Dendritic cell treated with granulocyte-macrophage colony-stimulating factor and Interleukin-4, amounts not matched to agents 40 ng/mL and 50 ng/mL, for 4 days (primary cell): ENCODE measurements around the gene ARHGAP22.

Experiments
- H3K27ac Mint-ChIP-seq: one replicate; pipeline ENCODE4 v1.8.0; 2022; ENCODE audit warnings: mild to moderate bottlenecking, mixed read lengths
- H3K27me3 Mint-ChIP-seq: one replicate; pipeline ENCODE4 v1.8.0; 2022; ENCODE audit warnings: mild to moderate bottlenecking, mixed read lengths
- H3K36me3 Mint-ChIP-seq: one replicate; pipeline ENCODE4 v1.8.0; 2022; ENCODE audit warnings: low read depth, mixed read lengths
- H3K4me1 Mint-ChIP-seq: one replicate; pipeline ENCODE4 v1.8.0; 2022; ENCODE audit warnings: low read depth, mixed read lengths
- H3K4me3 Mint-ChIP-seq: one replicate; pipeline ENCODE4 v1.8.0; 2022; ENCODE audit warnings: mild to moderate bottlenecking, moderate library complexity, mixed read lengths
- H3K9me3 Mint-ChIP-seq: one replicate; pipeline ENCODE4 v1.8.0; 2022; ENCODE audit warnings: mixed read lengths
- intact Hi-C: fragments of 100-400 bp; cut with micrococcal nuclease; formaldehyde crosslinking; loops from one replicate; pipeline ENCODE4 v1.15.0; 2022

The ARHGAP22 gene

GRCh38 chr10:48505394-48506112 is 99.3 kb downstream of the ARHGAP22 start:
- H3K27me3 Mint-ChIP-seq = peaks cover 11% of the 10 kb centered on the region
- intact Hi-C loops = loop anchor here (2.0 to 5.0 kb wide), 3 partner anchors 63 to 198 kb away; partner anchors contain the start of gene MAPK8
- no peak overlapping the region for H3K4me3 Mint-ChIP-seq
- peaks cover 11% of the 10 kb centered on the region for H3K36me3 Mint-ChIP-seq
- H3K4me1 Mint-ChIP-seq = peaks cover 97% of the 10 kb centered on the region
- H3K27ac Mint-ChIP-seq = peak overlapping the region; percentile 81
- H3K9me3 Mint-ChIP-seq = no peaks in the 10 kb centered on the region

- Mint-ChIP-seq H3K9me3 (no peaks in the 10 kb centered on the region), H3K4me3 (no peak overlapping the region), H3K27ac (peak overlapping the region; percentile 81), H3K27me3 (peaks cover 11% of the 10 kb centered on the region), H3K4me1 (peaks cover 91% of the 10 kb centered on the region), H3K36me3 (peaks cover 11% of the 10 kb centered on the region)
- intact Hi-C loops = no loop called here
These were observed 100.6 kb downstream of the ARHGAP22 start for GRCh38 chr10:48504141-48504885.

- Mint-ChIP-seq H3K4me3 (no peak overlapping the region), H3K4me1 (peaks cover 91% of the 10 kb centered on the region), H3K9me3 (no peaks in the 10 kb centered on the region), H3K36me3 (peaks cover 11% of the 10 kb centered on the region), H3K27me3 (peaks cover 11% of the 10 kb centered on the region), H3K27ac (peak overlapping the region; percentile 77)
- intact Hi-C loops = no loop called here
These were observed 101.5 kb downstream of the ARHGAP22 start for GRCh38 chr10:48503293-48503911.

DNA sequence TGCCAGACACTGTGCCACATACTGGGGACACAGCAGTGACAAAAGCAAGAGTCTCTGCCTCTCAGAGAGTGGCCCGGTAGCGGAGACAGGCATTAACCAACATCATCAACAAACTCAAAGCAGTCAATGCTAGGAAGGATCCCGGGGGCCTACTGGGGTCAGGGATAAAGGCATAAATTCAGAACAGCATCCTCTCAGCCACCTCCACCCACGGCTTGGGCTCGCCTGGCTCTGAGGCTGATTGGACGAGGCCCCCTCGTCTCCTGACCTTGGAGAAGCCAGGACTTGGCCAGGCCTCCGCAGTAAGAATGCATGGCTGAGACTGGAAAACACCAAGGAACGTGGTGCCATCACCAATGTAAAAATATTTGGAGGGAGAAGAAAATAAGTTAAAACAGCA is 102.1 kb downstream of the ARHGAP22 start:
- Mint-ChIP-seq H3K4me1 (peaks cover 92% of the 10 kb centered on the region), H3K27ac (peak overlapping the region; percentile 77), H3K27me3 (peaks cover 11% of the 10 kb centered on the region), H3K4me3 (no peak overlapping the region), H3K9me3 (no peaks in the 10 kb centered on the region), H3K36me3 (peaks cover 11% of the 10 kb centered on the region)
- intact Hi-C loops = no loop called here

DNA sequence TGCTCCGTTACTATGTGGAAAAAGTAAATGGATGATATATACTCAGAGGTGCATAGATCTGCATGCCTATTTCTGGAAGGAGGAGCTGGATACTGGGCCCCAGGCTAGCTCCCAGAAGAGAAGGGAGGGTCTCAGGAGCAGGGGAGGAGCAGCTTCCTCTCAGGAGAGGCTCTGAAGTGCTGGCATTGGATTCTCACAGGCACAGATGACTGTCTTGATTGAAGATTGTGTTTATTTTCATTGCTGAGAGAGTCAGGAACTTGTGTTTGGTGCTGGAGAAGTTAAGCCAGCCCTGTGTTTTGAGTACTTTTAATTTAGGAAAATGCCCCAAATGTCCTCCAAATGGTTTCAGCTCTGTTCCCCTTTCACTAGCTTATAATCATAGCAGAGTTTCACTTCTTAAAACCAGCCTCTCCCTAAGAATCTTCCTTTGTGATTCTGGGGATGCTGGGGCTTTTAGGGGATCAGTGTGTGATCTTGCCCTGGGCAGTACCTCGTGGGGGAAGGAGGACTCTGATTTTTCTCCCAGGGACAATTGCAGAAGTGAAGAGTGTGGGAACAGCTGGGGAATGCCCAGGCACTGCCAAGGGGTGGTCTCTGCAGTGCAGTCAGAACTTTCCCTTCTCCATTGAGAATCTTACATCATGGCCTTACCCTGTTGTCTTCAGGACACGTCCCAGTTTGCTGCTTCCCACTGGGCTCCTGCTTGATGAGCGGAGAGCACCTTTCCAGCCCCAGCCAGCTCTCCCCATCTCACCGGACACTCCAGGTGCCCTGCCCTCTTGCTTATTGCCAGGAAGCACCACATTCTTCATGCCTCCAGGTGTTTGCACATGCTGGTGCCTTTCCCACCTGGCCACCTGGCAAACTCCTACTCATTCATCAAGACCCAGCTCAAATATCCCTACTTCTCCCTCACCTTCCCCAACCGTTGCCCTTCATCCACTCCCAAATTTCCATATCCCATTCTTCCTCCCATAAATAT is 102.8 kb downstream of the ARHGAP22 start:
- intact Hi-C loops = no loop called here
- H3K27ac Mint-ChIP-seq = peak overlapping the region; percentile 77
- H3K4me1 Mint-ChIP-seq = peaks cover 93% of the 10 kb centered on the region
- H3K36me3 Mint-ChIP-seq = peaks cover 11% of the 10 kb centered on the region
- H3K27me3 Mint-ChIP-seq = peaks cover 9% of the 10 kb centered on the region
- no peak overlapping the region for H3K4me3 Mint-ChIP-seq
- H3K9me3 Mint-ChIP-seq = no peaks in the 10 kb centered on the region

DNA sequence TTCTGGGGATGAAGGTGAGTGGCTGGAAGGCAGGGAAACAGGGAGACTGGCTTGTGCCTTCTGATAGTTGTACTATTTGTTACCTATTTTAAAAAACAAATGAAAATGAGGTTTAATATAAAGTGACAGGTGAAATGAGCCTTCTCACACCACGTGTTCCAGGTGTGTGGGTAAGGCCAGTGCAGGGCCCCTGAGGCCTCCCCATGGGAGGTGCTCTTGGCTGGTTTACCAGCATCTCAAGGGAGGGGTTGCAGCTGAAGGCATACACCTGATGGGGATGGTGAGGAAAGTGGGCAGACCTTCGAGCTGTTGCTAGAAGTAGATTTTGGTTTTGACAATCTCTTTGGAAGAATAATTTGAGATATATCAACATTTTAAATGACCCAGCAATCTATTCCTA is 103.6 kb downstream of the ARHGAP22 start:
- peaks cover 9% of the 10 kb centered on the region for H3K27me3 Mint-ChIP-seq
- no peak overlapping the region for H3K4me3 Mint-ChIP-seq
- peaks cover 92% of the 10 kb centered on the region for H3K4me1 Mint-ChIP-seq
- peak overlapping the region; percentile 77 for H3K27ac Mint-ChIP-seq
- peaks cover 11% of the 10 kb centered on the region for H3K36me3 Mint-ChIP-seq
- intact Hi-C loops = no loop called here
- H3K9me3 Mint-ChIP-seq = no peaks in the 10 kb centered on the region

DNA sequence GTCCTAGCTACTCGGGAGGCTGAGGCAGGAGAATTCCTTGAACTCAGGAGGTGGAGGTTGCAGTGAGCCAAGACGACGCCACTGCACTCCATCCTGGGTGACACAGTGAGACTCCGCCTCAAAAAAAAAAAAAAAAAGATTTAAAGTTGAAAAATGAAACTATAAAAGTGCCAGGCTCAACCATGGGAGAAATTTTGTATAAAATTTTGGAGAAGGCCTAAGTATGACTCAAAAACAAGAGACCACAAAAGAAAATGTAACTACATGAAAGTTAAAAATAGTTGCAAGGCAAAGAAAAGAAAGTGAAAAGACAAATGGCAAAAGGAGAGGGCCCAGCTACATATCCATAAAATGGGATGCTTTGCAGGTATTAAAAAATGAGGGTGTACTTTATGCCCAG is 104.1 kb downstream of the ARHGAP22 start:
- Mint-ChIP-seq H3K27ac (peak overlapping the region; percentile 77), H3K9me3 (no peaks in the 10 kb centered on the region), H3K4me3 (no peak overlapping the region), H3K27me3 (peaks cover 9% of the 10 kb centered on the region), H3K36me3 (peaks cover 11% of the 10 kb centered on the region), H3K4me1 (peaks cover 88% of the 10 kb centered on the region)
- intact Hi-C loops = no loop called here

DNA sequence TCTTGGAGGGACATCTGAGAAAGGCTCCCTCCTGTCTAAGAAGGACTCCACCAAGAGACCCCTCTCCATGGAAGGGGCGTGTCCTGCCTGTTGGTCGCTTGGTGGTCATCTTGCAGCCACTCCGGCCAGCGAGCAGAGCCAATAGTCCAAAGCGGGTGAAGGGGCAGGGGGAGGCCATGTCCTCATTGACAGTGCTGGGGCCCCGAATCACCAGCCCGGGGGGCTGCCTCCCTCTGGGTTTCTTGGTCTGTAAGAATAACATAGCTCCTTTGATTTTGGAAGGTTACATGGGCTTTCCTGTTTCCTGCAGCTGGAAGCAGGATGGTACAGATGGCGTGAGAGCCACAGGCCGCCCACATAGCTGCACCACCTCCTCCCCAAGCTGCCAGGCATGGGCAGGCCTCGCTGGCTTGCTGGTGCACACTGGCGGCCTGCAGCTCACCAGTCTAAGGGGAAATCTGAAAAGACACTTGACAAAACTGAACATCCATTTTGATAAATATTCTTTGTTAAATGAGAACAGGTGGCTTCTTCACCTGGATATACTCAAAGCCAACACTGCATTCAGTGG is 105.8 kb downstream of the ARHGAP22 start:
- Mint-ChIP-seq H3K27ac (no peak overlapping the region), H3K9me3 (no peaks in the 10 kb centered on the region), H3K4me3 (no peak overlapping the region), H3K27me3 (peaks cover 12% of the 10 kb centered on the region), H3K4me1 (peaks cover 81% of the 10 kb centered on the region), H3K36me3 (peaks cover 1% of the 10 kb centered on the region)
- intact Hi-C loops = no loop called here

DNA sequence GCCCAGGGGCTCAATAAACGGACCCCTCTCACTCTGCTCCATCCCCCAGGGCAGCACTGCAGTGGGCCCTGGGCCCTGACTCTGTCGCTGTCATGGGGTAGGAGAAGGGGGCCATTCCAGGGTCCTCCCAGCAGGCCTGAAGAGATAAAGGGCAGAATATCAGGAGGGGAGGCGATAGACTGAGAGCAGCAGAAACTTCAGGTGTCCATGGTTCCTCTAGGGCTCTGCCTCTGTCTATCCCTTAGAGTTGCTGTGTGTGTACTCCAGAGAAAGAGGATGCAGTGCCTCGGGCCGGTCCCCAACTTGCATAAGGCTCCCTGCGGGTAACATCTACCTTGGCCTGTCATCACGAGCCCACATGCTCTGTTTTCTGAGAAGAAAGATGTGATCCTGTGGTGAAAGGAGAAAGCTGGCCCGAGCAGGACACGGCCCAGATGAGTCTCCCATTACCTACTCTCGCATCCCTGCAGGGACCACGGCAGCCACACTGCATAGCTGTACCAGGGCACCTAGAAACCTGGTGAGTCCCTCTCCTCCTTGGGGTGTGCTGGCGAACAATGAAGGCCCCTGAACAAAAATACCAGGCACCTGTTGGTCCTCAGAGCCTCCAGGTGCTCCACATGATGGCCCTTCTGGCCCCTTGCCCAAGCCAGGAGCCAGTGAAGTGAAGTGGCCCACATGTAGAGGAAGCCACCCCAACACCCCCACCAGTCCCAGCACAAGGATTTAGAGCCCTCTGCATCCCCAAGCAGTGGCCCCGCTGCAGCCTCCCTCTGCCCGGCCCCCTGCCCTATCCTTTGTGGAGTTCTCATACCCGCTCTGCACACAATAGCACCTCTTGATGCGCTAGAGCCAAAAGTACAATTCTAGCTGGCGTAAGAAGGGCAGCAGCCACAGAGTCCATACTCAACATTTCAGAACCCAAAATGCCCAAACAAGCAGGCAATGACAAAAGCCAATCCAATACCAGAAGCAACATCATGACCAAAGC is 106.8 kb downstream of the ARHGAP22 start:
- intact Hi-C loops = no loop called here
- peaks cover 80% of the 10 kb centered on the region for H3K4me1 Mint-ChIP-seq
- H3K9me3 Mint-ChIP-seq = no peaks in the 10 kb centered on the region
- peaks cover 10% of the 10 kb centered on the region for H3K27me3 Mint-ChIP-seq
- H3K4me3 Mint-ChIP-seq = no peak overlapping the region
- H3K27ac Mint-ChIP-seq = no peak overlapping the region
- peaks cover 4% of the 10 kb centered on the region for H3K36me3 Mint-ChIP-seq

- no peaks in the 10 kb centered on the region for H3K9me3 Mint-ChIP-seq
- peak overlapping the region; percentile 56 for H3K27ac Mint-ChIP-seq
- H3K4me3 Mint-ChIP-seq = no peak overlapping the region
- H3K36me3 Mint-ChIP-seq = peaks cover 5% of the 10 kb centered on the region
- peaks cover 10% of the 10 kb centered on the region for H3K27me3 Mint-ChIP-seq
- H3K4me1 Mint-ChIP-seq = peaks cover 72% of the 10 kb centered on the region
- intact Hi-C loops = no loop called here
These were observed 107.8 kb downstream of the ARHGAP22 start for GRCh38 chr10:48496831-48497779.

GRCh38 chr10:48496105-48496830 is 108.6 kb downstream of the ARHGAP22 start:
- peaks cover 10% of the 10 kb centered on the region for H3K27me3 Mint-ChIP-seq

More at GRCh38 chr10:48496105-48496830, 108.6 kb downstream of the ARHGAP22 start:
- H3K4me3 Mint-ChIP-seq = no peak overlapping the region
- H3K4me1 Mint-ChIP-seq = peaks cover 63% of the 10 kb centered on the region
- H3K9me3 Mint-ChIP-seq = no peaks in the 10 kb centered on the region
- H3K27ac Mint-ChIP-seq = peak overlapping the region; percentile 56
- H3K36me3 Mint-ChIP-seq = peaks cover 5% of the 10 kb centered on the region
- intact Hi-C loops = no loop called here
